ENCODE measurements around the gene AFMID. TPM values are rescaled to one million over a fixed set of nuclear protein-coding genes. Genes with fewer than 3 reads are reported as not detected.

AFMID gene
- total RNA-seq, 2 experiments from 2014 or later = 37.2 to 38.2 TPM

- POLR2A ChIA-PET = interaction anchor here (1.1 kb wide), 1 partner anchor 13 kb away, joined by 3 read pairs; no protein-coding TSS in a partner anchor
- CTCF ChIA-PET = interaction anchor here (1.6 kb wide), 1 partner anchor 78 kb away, joined by 4 read pairs; no protein-coding TSS in a partner anchor
Observed at GRCh38 chr17:78173097-78173715, 14.0 kb upstream of the AFMID start.

- POLR2A ChIA-PET = interaction anchor here (3.0 kb wide), 1 partner anchor 12 kb away, joined by 11 read pairs; the partner anchor contains the start of genes AFMID and TK1
- CTCF ChIA-PET = interaction anchor here (1.2 to 1.8 kb wide), 2 partner anchors 9 to 37 kb away, joined by 3 to 4 read pairs; no protein-coding TSS in a partner anchor
Observed at GRCh38 chr17:78174346-78174869, 12.8 kb upstream of the AFMID start.

GRCh38 chr17:78174870-78175642 lies 12.1 kb upstream of the AFMID start:
- CTCF ChIA-PET = interaction anchor here (0.6 to 2.8 kb wide), 7 partner anchors 9 to 91 kb away, joined by 3 to 14 read pairs (median 4); no protein-coding TSS in a partner anchor
- POLR2A ChIA-PET = interaction anchor here (3.0 kb wide), 1 partner anchor 11 kb away, joined by 11 read pairs; the partner anchor contains the start of genes AFMID and TK1

GRCh38 chr17:78175643-78175981 lies 11.6 kb upstream of the AFMID start:
- ChIA-PET CTCF (interaction anchor here (1.2 to 2.8 kb wide), 10 partner anchors 8 to 149 kb away, joined by 3 to 14 read pairs (median 4); no protein-coding TSS in a partner anchor), POLR2A (interaction anchor here (3.0 kb wide), 1 partner anchor 11 kb away, joined by 11 read pairs; the partner anchor contains the start of genes AFMID and TK1)

GRCh38 chr17:78176548-78177025 lies 10.6 kb upstream of the AFMID start:
- CTCF ChIA-PET = interaction anchor here (0.6 to 2.8 kb wide), 21 partner anchors 10 to 157 kb away, joined by 3 to 14 read pairs (median 4); partner anchors contain the start of genes AFMID and TK1
- POLR2A ChIA-PET = interaction anchor here (0.7 to 3.0 kb wide), 2 partner anchors 10 to 11 kb away, joined by 3 to 11 read pairs; partner anchors contain the start of genes AFMID and TK1

GRCh38 chr17:78179372-78179771 lies 7.8 kb upstream of the AFMID start:
- CTCF ChIA-PET = interaction anchor here (1.0 to 1.7 kb wide), 3 partner anchors 10 to 65 kb away, joined by 3 to 4 read pairs (median 4); no protein-coding TSS in a partner anchor
- POLR2A ChIA-PET = no interaction called here

GRCh38 chr17:78180083-78180482 lies 7.1 kb upstream of the AFMID start:
- ChIA-PET POLR2A (no interaction called here), CTCF (interaction anchor here (1.0 to 1.3 kb wide), 2 partner anchors 11 to 71 kb away, joined by 3 to 4 read pairs; no protein-coding TSS in a partner anchor)

GRCh38 chr17:78180508-78180907 lies 6.7 kb upstream of the AFMID start:
- CTCF ChIA-PET = interaction anchor here (1.3 kb wide), 1 partner anchor 71 kb away, joined by 3 read pairs; no protein-coding TSS in a partner anchor
- POLR2A ChIA-PET = no interaction called here

- CTCF ChIA-PET = interaction anchor here (0.5 to 1.8 kb wide), 4 partner anchors 13 to 78 kb away, joined by 3 to 7 read pairs (median 4); no protein-coding TSS in a partner anchor
Observed at GRCh38 chr17:78182504-78182903, 4.7 kb upstream of the AFMID start.

GRCh38 chr17:78183916-78184315 lies 3.2 kb upstream of the AFMID start:
- CTCF ChIA-PET = interaction anchor here (0.6 to 1.9 kb wide), 4 partner anchors 9 to 67 kb away, joined by 3 to 9 read pairs (median 5); no protein-coding TSS in a partner anchor
- POLR2A ChIA-PET = interaction anchor here (0.5 kb wide), 1 partner anchor 93 kb away, joined by 6 read pairs; no protein-coding TSS in a partner anchor

More at GRCh38 chr17:78182504-78182903, 4.7 kb upstream of the AFMID start:
- POLR2A ChIA-PET = interaction anchor here (0.7 kb wide), 1 partner anchor 9 kb away, joined by 4 read pairs; no protein-coding TSS in a partner anchor

GRCh38 chr17:78184351-78184750 lies 2.8 kb upstream of the AFMID start:
- ChIA-PET CTCF (interaction anchor here (1.2 to 1.9 kb wide), 3 partner anchors 9 to 66 kb away, joined by 3 to 9 read pairs (median 7); no protein-coding TSS in a partner anchor), POLR2A (interaction anchor here (0.5 kb wide), 1 partner anchor 93 kb away, joined by 6 read pairs; no protein-coding TSS in a partner anchor)

- POLR2A ChIA-PET = no interaction called here
- CTCF ChIA-PET = interaction anchor here (1.9 kb wide), 1 partner anchor 66 kb away, joined by 9 read pairs; no protein-coding TSS in a partner anchor
Observed at GRCh38 chr17:78184868-78185267, 2.3 kb upstream of the AFMID start.

GRCh38 chr17:78185981-78186691 lies 1.0 kb upstream of the AFMID start:
- POLR2A ChIA-PET = interaction anchor here (0.6 to 2.2 kb wide), 8 partner anchors 10 to 228 kb away, joined by 3 to 11 read pairs (median 3); no protein-coding TSS in a partner anchor
- CTCF ChIA-PET = interaction anchor here (0.7 to 2.0 kb wide), 6 partner anchors 10 to 72 kb away, joined by 3 to 9 read pairs (median 4); no protein-coding TSS in a partner anchor

GRCh38 chr17:78196716-78197115 lies 9.6 kb downstream of the AFMID start:
- CTCF ChIA-PET = interaction anchor here (0.6 to 1.6 kb wide), 2 partner anchors 20 to 38 kb away, joined by 3 to 6 read pairs; no protein-coding TSS in a partner anchor

GRCh38 chr17:78197147-78197832 lies 10.1 kb downstream of the AFMID start:
- POLR2A ChIA-PET = interaction anchor here (1.0 kb wide), 1 partner anchor 11 kb away, joined by 4 read pairs; the partner anchor contains the start of gene TK1
- CTCF ChIA-PET = interaction anchor here (0.6 kb wide), 1 partner anchor 38 kb away, joined by 3 read pairs; no protein-coding TSS in a partner anchor

More at GRCh38 chr17:78196716-78197115, 9.6 kb downstream of the AFMID start:
- POLR2A ChIA-PET = interaction anchor here (1.0 kb wide), 1 partner anchor 10 kb away, joined by 4 read pairs; the partner anchor contains the start of gene TK1

GRCh38 chr17:78200451-78200850 lies 13.3 kb downstream of the AFMID start:
- POLR2A ChIA-PET = no interaction called here

GRCh38 chr17:78202666-78203065 lies 15.5 kb downstream of the AFMID start:
- ChIA-PET CTCF (no interaction called here), POLR2A (no interaction called here)

More at GRCh38 chr17:78200451-78200850, 13.3 kb downstream of the AFMID start:
- CTCF ChIA-PET = no interaction called here

Measured in activated CD8-positive, alpha-beta memory T cell treated with anti-CD3 and anti-CD28 coated beads for 36 hours (primary cell).